ENCODE data around the gene IMMP2L. TPM values are rescaled to one million over a fixed set of nuclear protein-coding genes. Genes with fewer than 3 reads are reported as not detected.
"Not testable (repeated sequence)": the region's sequence is repeated elsewhere in the genome, so short reads cannot be mapped to it uniquely, and the experiment has no call there.

The IMMP2L gene
- total RNA-seq, 1 donor: 11.6 TPM

GRCh38 chr7:110719741-110720140, 842.6 kb downstream of the IMMP2L start:
- no peak for DNase-seq (ENCODE audit: low read depth in 2 of 3, low spot score in 2 of 3)

DNA sequence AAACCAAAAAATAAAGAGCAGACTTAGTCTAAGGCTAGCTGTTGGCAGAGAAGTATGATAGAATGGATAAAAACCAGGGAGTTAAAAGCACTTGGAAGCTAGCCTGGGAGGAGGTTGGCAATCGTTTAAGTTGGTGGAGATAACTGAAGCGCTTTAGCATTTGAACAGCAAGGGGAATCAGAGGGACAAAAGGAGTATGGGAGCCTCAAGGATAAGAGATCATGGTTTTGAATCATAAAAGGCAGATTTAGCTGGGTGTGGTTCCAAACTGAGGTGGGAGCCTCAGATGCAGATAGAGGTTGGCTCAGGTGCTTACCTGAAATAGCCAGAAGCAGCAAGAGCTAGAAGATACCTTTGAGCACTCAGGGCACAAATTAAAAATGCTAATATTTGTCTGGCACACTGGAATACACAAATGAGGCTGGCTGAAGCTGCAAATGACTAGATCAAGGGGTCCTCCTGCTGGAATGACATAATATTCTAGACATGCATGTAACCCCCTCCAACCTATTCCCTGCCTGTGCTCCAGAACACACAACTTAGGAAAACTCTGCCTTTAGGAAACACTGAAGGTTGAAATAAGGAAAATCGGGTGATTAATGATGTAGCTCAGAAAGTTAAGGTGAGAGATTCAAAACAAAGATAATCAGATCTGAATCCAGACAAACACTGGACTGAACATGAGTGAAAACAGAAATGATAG, 843.6 kb downstream of the IMMP2L start:
- DNase-seq (ENCODE audit: low read depth in 2 of 3, low spot score in 2 of 3): no peak

DNA sequence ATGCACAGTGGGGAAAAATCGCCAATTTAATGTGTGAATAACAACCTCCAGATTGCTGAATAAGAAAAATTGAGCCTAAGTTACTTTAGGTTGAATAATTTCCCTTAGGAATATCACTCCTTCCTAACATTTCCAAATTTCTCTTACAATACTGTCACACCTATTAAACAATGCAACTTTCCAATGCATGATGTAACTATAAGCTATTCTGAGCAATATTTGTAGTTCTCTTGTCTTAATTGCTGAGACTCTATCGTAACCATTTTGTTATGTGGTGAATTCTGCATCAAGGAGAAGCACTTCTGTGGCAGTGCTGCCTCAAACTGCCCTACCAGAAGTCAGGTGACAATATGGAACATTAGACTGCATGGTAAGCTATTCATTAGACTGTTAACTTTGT, 858.1 kb downstream of the IMMP2L start:
- no peak for DNase-seq (ENCODE audit: low read depth in 2 of 3, low spot score in 2 of 3)

- no peak for DNase-seq (ENCODE audit: low read depth in 2 of 3, low spot score in 2 of 3)
Observed at GRCh38 chr7:110698576-110698975, 863.7 kb downstream of the IMMP2L start.

DNA sequence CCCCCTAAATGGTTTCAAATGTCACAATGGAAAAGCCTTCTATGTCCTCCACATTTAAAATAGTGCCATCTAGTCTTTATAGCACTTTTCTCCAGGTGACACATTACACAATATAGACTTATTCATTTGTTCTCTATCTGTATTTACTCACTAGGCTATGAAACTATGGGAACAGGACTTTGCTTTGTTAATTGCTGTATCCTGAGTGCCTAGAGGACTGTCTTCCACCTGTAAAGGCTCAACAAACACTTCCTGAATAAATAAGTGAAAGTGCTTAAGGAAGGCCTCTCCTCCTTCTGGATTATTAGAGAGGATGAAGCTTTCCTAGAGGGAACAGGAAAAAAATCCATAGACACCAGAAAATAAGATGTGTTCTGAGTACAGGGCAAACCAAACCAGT, 868.9 kb downstream of the IMMP2L start:
- no peak for DNase-seq (ENCODE audit: low read depth in 2 of 3, low spot score in 2 of 3)

GRCh38 chr7:110688908-110689307, 873.4 kb downstream of the IMMP2L start:
- no peak for DNase-seq (ENCODE audit: low read depth in 2 of 3, low spot score in 2 of 3)

DNA sequence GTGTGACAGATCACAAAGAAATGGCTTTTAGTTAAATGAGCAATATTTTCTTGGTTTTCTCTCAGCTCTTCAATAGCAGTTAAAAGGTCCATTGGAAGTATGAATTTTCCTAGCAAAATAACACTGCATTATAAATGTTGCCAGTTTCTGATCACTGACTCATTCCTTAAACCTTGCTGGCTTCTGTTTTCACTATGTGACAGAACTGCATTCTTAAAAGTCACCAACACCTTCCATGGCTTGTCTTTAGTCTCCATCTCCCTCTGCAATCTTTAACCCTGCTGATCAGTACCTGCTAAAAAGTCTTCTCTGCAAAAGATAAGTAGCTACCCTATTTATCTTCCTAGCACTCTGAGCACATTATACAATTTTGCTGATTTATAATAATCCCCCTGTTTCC, 876.4 kb downstream of the IMMP2L start:
- DNase-seq (ENCODE audit: low read depth in 2 of 3, low spot score in 2 of 3): no peak

- no peak for DNase-seq (ENCODE audit: low read depth in 2 of 3, low spot score in 2 of 3)
Observed at GRCh38 chr7:110681941-110682340, 880.4 kb downstream of the IMMP2L start.

- no peak for DNase-seq (ENCODE audit: low read depth in 2 of 3, low spot score in 2 of 3)
Observed at GRCh38 chr7:110677405-110677804, 884.9 kb downstream of the IMMP2L start.

- no peak for DNase-seq (ENCODE audit: low read depth in 2 of 3, low spot score in 2 of 3)
Observed at GRCh38 chr7:110676785-110677184, 885.5 kb downstream of the IMMP2L start.

- DNase-seq (ENCODE audit: low read depth in 2 of 3, low spot score in 2 of 3): no peak
Observed at GRCh38 chr7:110675383-110676103, 886.7 kb downstream of the IMMP2L start.

- no peak for DNase-seq (ENCODE audit: low read depth in 2 of 3, low spot score in 2 of 3)
Observed at GRCh38 chr7:110673148-110673547, 889.1 kb downstream of the IMMP2L start.

GRCh38 chr7:110669410-110669809, 892.9 kb downstream of the IMMP2L start:
- no peak for DNase-seq (ENCODE audit: low read depth in 2 of 3, low spot score in 2 of 3)

DNA sequence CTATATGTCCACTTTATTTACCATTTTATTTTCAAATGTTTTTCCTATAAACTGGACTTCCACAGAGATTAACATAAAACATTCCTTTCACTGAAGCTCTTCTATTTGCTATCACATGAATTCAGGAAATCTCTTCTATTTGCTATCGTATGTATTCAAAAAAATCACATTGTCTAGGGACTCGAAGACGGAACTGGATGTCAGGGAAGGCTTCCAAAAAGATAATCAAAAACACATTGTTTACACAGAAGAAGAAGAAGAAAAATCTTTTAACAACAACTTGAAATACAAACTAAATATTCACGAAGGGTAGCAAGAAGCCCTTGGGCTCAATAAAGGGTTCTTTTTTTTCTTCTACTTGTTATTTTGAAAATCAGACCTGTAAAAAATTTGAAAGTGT, 897.5 kb downstream of the IMMP2L start:
- no peak for DNase-seq (ENCODE audit: low read depth in 2 of 3, low spot score in 2 of 3)

GRCh38 chr7:110660637-110661036, 901.7 kb downstream of the IMMP2L start:
- DNase-seq (ENCODE audit: low read depth in 2 of 3, low spot score in 2 of 3): not testable (repeated sequence)

- no peak for DNase-seq (ENCODE audit: low read depth in 2 of 3, low spot score in 2 of 3)
Observed at GRCh38 chr7:110650328-110650727, 912.0 kb downstream of the IMMP2L start.

GRCh38 chr7:110647266-110647665, 915.0 kb downstream of the IMMP2L start:
- DNase-seq (ENCODE audit: low read depth in 2 of 3, low spot score in 2 of 3): no peak

DNA sequence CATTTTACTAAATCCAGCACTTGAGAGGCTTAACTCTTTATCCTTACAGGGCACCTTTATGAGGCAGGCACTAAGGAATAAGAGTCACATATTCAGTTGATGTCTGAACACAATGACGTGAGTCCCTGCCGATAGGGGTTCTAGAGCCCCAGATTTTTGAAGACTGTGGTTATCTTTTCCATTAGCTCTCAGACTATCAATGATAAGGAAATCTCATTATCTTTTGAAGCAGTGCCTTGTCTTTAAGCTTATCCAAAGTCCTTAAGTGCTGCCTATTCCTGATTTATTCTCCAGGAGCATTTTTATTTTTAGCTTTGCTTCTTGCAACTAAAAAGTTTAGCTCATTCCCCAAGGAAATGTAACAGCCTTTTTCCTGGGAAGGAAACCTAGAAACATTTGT, 915.5 kb downstream of the IMMP2L start:
- DNase-seq (ENCODE audit: low read depth in 2 of 3, low spot score in 2 of 3): no peak

GRCh38 chr7:110645616-110646015, 916.7 kb downstream of the IMMP2L start:
- no peak for DNase-seq (ENCODE audit: low read depth in 2 of 3, low spot score in 2 of 3)

DNA sequence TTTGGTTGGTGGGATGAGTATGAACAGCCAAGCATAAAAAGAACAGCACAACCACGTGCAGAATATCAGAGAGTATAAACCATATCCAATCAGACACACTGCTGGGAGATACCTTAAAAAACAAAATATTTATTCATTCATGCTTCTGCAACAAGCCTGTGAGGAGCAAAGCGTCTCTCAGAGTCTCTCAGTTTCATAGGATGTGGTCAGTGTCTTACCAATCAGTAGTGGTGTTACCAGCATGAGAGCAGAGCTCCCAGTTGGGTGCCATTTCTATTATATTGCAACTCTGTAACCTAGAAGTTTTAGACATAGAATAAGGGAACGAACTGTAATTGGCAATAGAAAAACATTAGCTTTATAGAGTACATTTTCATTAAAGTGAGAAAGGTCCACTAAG, 917.2 kb downstream of the IMMP2L start:
- no peak for DNase-seq (ENCODE audit: low read depth in 2 of 3, low spot score in 2 of 3)

DNA sequence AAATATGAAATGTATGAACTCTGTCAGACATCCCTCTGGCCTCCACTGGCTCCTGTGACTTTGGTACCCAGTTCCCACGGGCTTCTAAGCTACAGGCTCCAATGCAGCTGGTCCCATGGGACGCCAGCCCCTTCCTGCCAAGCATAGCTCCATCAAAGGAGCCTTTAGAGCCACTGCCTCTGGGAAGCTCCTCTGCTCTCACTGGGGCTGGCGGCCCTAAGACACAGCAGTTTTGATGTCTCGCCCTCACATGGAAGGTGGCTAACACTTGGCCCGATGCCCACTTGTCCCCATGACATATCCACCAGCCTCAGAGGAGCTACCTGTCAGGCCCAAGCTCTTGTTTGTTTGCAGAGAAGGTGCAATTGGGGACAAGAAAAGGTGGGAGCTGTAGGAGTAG, 925.0 kb downstream of the IMMP2L start:
- DNase-seq (ENCODE audit: low read depth in 2 of 3, low spot score in 2 of 3): no peak

GRCh38 chr7:110633313-110633712, 929.0 kb downstream of the IMMP2L start:
- DNase-seq (ENCODE audit: low read depth in 2 of 3, low spot score in 2 of 3): no peak
